HepG2 (cell line): Measurements from ENCODE around the gene MRPS34. TPM values are rescaled to one million over a fixed set of nuclear protein-coding genes. Genes with fewer than 3 reads are reported as not detected.

Experiments
- ADNP ChIP-seq: sonication (generic); formaldehyde crosslinking; IDR thresholded peaks from 2 replicates; pipeline ENCODE4 v1.4.0; 2020; ENCODE audit warnings: missing genetic modification reagents
- ARNTL ChIP-seq: sonication (generic); formaldehyde crosslinking; IDR thresholded peaks from 2 replicates; pipeline ENCODE4 v1.4.0; 2020; ENCODE audit warnings: mild to moderate bottlenecking, missing genetic modification reagents
- FOXA1 ChIP-seq, 2 experiments: fragments of 450-650 bp in 1 of 2; sonication (generic) in 1 of 2; formaldehyde crosslinking in 1 of 2; IDR thresholded peaks; 2 replicates each; pipeline versions ENCODE4 v1.4.0 to v1.6.1; 2016 to 2020; ENCODE audit warnings: missing genetic modification reagents in 1 of 2
- FOXA3 ChIP-seq: IDR thresholded peaks from 2 replicates; pipeline ENCODE4 v1.6.1; 2016; ENCODE audit warnings: missing genetic modification reagents, missing compliant biosample characterization
- FOXK2 ChIP-seq: fragments of 450-650 bp; IDR thresholded peaks from 2 replicates; pipeline ENCODE4 v1.6.1; 2016
- HDAC6 ChIP-seq: fragments of 200-600 bp; sonication (generic); IDR thresholded peaks from 2 replicates; pipeline ENCODE4 v1.7.0; 2017; ENCODE audit warnings: mild to moderate bottlenecking, antibody characterized with exemption, low read length, low read depth
- HHEX ChIP-seq: IDR thresholded peaks from 2 replicates; pipeline ENCODE4 v1.6.1; 2016; ENCODE audit warnings: control low read depth
- HNRNPL ChIP-seq: fragments of 200-400 bp; formaldehyde crosslinking; IDR thresholded peaks from 2 replicates; pipeline ENCODE4 v1.6.1; 2017; ENCODE audit warnings: mild to moderate bottlenecking, low read depth, low read length
- KDM3A ChIP-seq: IDR thresholded peaks from 2 replicates; pipeline ENCODE4 v1.6.1; 2018; ENCODE audit warnings: low read depth, missing compliant biosample characterization
- NR2F6 ChIP-seq, 2 experiments: IDR thresholded peaks; 2 replicates each; pipeline ENCODE4 v1.6.1; 2016; ENCODE audit warnings: antibody characterized with exemption in 1 of 2, mild to moderate bottlenecking in 1 of 2
- PRMT3 ChIP-seq: sonication (generic); formaldehyde crosslinking; IDR thresholded peaks from 2 replicates; pipeline ENCODE4 v1.8.1; 2022; ENCODE audit warnings: low read depth, mild to moderate bottlenecking, moderate library complexity, missing genetic modification reagents, borderline replicate concordance
- RFX3 ChIP-seq: IDR thresholded peaks from 2 replicates; pipeline ENCODE4 v1.6.1; 2016; ENCODE audit warnings: missing biosample characterization, missing genetic modification reagents
- SIN3B ChIP-seq: fragments of 150-350 bp; IDR thresholded peaks from 2 replicates; pipeline ENCODE4 v1.6.1; 2014; ENCODE audit warnings: low read length
- SP4 ChIP-seq: sonication (generic); formaldehyde crosslinking; IDR thresholded peaks from 2 replicates; pipeline ENCODE4 v1.8.1; 2023; ENCODE audit warnings: mild to moderate bottlenecking, missing genetic modification reagents
- ZBTB38 ChIP-seq: sonication (generic); formaldehyde crosslinking; IDR thresholded peaks from 2 replicates; pipeline ENCODE4 v1.5.1; 2020; ENCODE audit warnings: mild to moderate bottlenecking, missing genetic modification reagents
- ZNF30 ChIP-seq: sonication (generic); formaldehyde crosslinking; IDR thresholded peaks from 2 replicates; pipeline ENCODE4 v1.5.0; 2020; ENCODE audit warnings: mild to moderate bottlenecking, missing genetic modification reagents
- ZNF614 ChIP-seq: IDR thresholded peaks from 2 replicates; pipeline ENCODE4 v1.6.1; 2018; ENCODE audit warnings: missing biosample characterization, missing genetic modification reagents, inconsistent platforms, borderline replicate concordance
- ZNF776 ChIP-seq: sonication (generic); formaldehyde crosslinking; IDR thresholded peaks from 2 replicates; pipeline ENCODE4 v1.4.0; 2020; ENCODE audit warnings: mild to moderate bottlenecking, missing genetic modification reagents
- ZNF883 ChIP-seq: sonication (generic); formaldehyde crosslinking; IDR thresholded peaks from 2 replicates; pipeline ENCODE4 v1.5.1; 2020; ENCODE audit warnings: mild to moderate bottlenecking, missing genetic modification reagents; ENCODE audit errors: not compliant biosample characterization
- ZSCAN21 ChIP-seq: sonication (generic); formaldehyde crosslinking; IDR thresholded peaks from 2 replicates; pipeline ENCODE4 v1.8.0; 2022; ENCODE audit warnings: mild to moderate bottlenecking, missing genetic modification reagents, moderate library complexity, borderline replicate concordance
- polyA plus RNA-seq, 8 experiments: library from polyadenylated mRNA; depleted of rRNA in 3 of 8; stranded (reverse) in 7 of 8; unstranded in 1 of 8; fragments of >200 nt; fragmentation: Illumina TruSeq in 4 of 8; extraction: Trizol in 4 of 8; gene quantifications; 2 replicates each; pipeline versions ENCODE4 v1.2.1 to v1.2.3, GENCODE V29; 2011 to 2016; ENCODE audit warnings: low read depth in 4 of 8, missing spikeins in 1 of 8, mixed read lengths in 1 of 8; ENCODE audit not compliant: insufficient read depth in 1 of 8
- total RNA-seq, 5 experiments: library from RNA; depleted of rRNA; stranded (reverse); fragments of >200 nt; fragmentation: Illumina TruSeq; extraction: Trizol; gene quantifications; 2 replicates each; pipeline ENCODE4 v1.2.3, GENCODE V29; 2016; ENCODE audit warnings: low read depth in 1 of 5
- TF ChIP-seq, protein P1 (sequence below): sonication (generic); formaldehyde crosslinking; conservative IDR thresholded peaks from 2 replicates; pipeline ENCODE4 v1.4.0; 2020; ENCODE audit warnings: missing genetic modification reagents
- TF ChIP-seq, protein P2 (sequence below): sonication (generic); formaldehyde crosslinking; IDR thresholded peaks from one replicate; pipeline ENCODE4 v1.5.1; 2020; ENCODE audit warnings: mild to moderate bottlenecking, missing genetic modification reagents; ENCODE audit errors: not compliant biosample characterization

MRPS34 gene
- total and polyA plus RNA-seq, 2 of the 13 experiments (the other 11 are each of a cell fraction or from before 2014, with no cell fraction given) = 63.5 to 131 TPM

DNA sequence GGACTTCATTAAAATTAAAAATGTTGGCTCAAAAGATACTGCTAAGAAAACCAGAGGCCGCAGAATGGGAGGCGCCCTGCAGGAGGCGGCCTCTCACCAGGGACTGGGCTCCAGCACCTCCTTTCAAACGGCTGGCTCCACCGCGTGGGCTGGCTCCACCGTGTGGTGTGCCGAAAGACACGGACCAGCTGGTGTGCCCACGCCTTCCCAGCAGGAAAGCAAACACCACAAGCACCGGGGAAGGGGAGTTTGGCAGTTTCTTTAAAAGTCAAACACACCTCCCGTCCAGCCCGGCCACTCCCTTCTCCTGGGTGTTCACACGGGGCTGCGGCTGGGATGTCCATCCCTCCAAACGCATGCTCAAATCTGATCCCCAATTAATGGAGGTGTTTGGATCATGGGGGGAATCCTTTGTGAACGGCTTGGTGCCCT, 39.8 kb upstream of the MRPS34 start (continued):
- no peak for TF ChIP-seq ZSCAN21 (CRISPR knock-in tag)
- TF ChIP-seq RFX3 (CRISPR knock-in tag) = no peak
- no peak for TF ChIP-seq SIN3B
- TF ChIP-seq, protein P1, sequence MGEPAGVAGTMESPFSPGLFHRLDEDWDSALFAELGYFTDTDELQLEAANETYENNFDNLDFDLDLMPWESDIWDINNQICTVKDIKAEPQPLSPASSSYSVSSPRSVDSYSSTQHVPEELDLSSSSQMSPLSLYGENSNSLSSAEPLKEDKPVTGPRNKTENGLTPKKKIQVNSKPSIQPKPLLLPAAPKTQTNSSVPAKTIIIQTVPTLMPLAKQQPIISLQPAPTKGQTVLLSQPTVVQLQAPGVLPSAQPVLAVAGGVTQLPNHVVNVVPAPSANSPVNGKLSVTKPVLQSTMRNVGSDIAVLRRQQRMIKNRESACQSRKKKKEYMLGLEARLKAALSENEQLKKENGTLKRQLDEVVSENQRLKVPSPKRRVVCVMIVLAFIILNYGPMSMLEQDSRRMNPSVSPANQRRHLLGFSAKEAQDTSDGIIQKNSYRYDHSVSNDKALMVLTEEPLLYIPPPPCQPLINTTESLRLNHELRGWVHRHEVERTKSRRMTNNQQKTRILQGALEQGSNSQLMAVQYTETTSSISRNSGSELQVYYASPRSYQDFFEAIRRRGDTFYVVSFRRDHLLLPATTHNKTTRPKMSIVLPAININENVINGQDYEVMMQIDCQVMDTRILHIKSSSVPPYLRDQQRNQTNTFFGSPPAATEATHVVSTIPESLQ (CRISPR knock-in tag) = no peak
- TF ChIP-seq ZNF614 (CRISPR knock-in tag) = no peak
- TF ChIP-seq HDAC6 = no peak
- TF ChIP-seq ZNF883 = no peak
- TF ChIP-seq ZBTB38 (CRISPR knock-in tag) = peak; percentile 56; the same call in 1 of the 2 replicates
- TF ChIP-seq, protein P2, sequence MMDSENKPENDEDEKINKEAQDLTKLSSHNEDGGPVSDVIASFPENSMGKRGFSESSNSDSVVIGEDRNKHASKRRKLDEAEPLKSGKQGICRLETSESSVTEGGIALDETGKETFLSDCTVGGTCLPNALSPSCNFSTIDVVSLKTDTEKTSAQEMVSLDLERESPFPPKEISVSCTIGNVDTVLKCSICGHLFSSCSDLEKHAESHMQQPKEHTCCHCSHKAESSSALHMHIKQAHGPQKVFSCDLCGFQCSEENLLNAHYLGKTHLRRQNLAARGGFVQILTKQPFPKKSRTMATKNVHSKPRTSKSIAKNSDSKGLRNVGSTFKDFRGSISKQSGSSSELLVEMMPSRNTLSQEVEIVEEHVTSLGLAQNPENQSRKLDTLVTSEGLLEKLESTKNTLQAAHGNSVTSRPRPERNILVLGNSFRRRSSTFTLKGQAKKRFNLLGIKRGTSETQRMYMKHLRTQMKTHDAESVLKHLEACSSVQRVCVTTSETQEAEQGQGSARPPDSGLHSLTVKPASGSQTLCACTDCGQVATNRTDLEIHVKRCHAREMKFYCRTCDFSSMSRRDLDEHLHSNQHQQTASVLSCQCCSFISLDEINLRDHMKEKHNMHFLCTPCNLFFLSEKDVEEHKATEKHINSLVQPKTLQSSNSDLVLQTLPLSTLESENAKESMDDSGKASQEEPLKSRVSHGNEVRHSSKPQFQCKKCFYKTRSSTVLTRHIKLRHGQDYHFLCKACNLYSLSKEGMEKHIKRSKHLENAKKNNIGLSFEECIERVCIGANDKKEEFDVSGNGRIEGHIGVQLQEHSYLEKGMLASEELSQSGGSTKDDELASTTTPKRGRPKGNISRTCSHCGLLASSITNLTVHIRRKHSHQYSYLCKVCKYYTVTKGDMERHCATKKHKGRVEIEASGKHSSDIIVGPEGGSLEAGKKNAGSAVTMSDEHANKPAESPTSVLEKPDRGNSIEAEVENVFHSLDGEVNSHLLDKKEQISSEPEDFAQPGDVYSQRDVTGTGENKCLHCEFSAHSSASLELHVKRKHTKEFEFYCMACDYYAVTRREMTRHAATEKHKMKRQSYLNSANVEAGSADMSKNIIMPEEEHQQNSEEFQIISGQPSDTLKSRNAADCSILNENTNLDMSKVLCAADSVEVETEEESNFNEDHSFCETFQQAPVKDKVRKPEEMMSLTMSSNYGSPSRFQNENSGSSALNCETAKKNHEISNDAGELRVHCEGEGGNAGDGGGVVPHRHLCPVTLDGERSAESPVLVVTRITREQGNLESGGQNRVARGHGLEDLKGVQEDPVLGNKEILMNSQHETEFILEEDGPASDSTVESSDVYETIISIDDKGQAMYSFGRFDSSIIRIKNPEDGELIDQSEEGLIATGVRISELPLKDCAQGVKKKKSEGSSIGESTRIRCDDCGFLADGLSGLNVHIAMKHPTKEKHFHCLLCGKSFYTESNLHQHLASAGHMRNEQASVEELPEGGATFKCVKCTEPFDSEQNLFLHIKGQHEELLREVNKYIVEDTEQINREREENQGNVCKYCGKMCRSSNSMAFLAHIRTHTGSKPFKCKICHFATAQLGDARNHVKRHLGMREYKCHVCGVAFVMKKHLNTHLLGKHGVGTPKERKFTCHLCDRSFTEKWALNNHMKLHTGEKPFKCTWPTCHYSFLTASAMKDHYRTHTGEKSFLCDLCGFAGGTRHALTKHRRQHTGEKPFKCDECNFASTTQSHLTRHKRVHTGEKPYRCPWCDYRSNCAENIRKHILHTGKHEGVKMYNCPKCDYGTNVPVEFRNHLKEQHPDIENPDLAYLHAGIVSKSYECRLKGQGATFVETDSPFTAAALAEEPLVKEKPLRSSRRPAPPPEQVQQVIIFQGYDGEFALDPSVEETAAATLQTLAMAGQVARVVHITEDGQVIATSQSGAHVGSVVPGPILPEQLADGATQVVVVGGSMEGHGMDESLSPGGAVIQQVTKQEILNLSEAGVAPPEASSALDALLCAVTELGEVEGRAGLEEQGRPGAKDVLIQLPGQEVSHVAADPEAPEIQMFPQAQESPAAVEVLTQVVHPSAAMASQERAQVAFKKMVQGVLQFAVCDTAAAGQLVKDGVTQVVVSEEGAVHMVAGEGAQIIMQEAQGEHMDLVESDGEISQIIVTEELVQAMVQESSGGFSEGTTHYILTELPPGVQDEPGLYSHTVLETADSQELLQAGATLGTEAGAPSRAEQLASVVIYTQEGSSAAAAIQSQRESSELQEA (CRISPR knock-in tag) = no peak
- TF ChIP-seq FOXA1 (IDR thresholded peaks at IDR 0.05) = no peak
- 0 out of 2 replicates have a peak, but pooled peaks have one; percentile 22 for TF ChIP-seq FOXA1 (CRISPR knock-in tag; IDR thresholded peaks at IDR 0.05)
- TF ChIP-seq KDM3A (CRISPR knock-in tag) = peak; percentile 43; the same call in 1 of the 2 replicates
- TF ChIP-seq ZNF30 = no peak
- no peak for TF ChIP-seq FOXK2
- TF ChIP-seq HHEX (CRISPR knock-in tag) = no peak
- no peak for TF ChIP-seq ARNTL (CRISPR knock-in tag)
- no peak for TF ChIP-seq PRMT3 (CRISPR knock-in tag)
- no peak for TF ChIP-seq ADNP (CRISPR knock-in tag)
- no peak for TF ChIP-seq ZNF776
- TF ChIP-seq FOXA3 (CRISPR knock-in tag) = peak; percentile 28; the same call in 1 of the 2 replicates
- peak; percentile 29; the same call in 1 of the 2 replicates for TF ChIP-seq SP4
- 0 out of 2 replicates have a peak, but pooled peaks have one; percentile 43 for TF ChIP-seq HNRNPL
- TF ChIP-seq NR2F6 (IDR thresholded peaks at IDR 0.05) = no peak
- TF ChIP-seq NR2F6 (CRISPR knock-in tag; IDR thresholded peaks at IDR 0.05) = peak; percentile 34; the same call in 1 of the 2 replicates
